Ecto neural progenitor cell (in vitro differentiated cells): ENCODE measurements around the gene VGLL1.

ENCODE experiments used
- DNase-seq: peaks from one replicate; pipeline ENCODE4 v3.0.0-alpha.2; 2018; ENCODE audit warnings: low spot score

VGLL1 gene

GRCh38 chrX:136531951-136532350 lies at the start of gene VGLL1:
Gene VGLL1 (plus strand): TSS chrX:136532215. CDS start chrX:136536021, 3,806 bp downstream.
- DNase-seq = no peak

GRCh38 chrX:136487647-136488046 lies 44.4 kb upstream of the VGLL1 start, which contains the start of gene BRS3:
Gene BRS3 (plus strand): TSS chrX:136487947. CDS start chrX:136488115, 168 bp downstream.
- no peak for DNase-seq

GRCh38 chrX:136488706-136489105 lies 43.3 kb upstream of the VGLL1 start:
- no peak for DNase-seq

GRCh38 chrX:136491832-136492231 lies 40.2 kb upstream of the VGLL1 start:
- DNase-seq = no peak

GRCh38 chrX:136493011-136493410 lies 39.0 kb upstream of the VGLL1 start:
- no peak for DNase-seq

GRCh38 chrX:136495043-136495442 lies 37.0 kb upstream of the VGLL1 start:
- DNase-seq = no peak

GRCh38 chrX:136496186-136496763 lies 35.7 kb upstream of the VGLL1 start:
- DNase-seq = no peak

GRCh38 chrX:136496764-136497555 lies 35.1 kb upstream of the VGLL1 start:
- peak; percentile 86 for DNase-seq

GRCh38 chrX:136497556-136498052 lies 34.4 kb upstream of the VGLL1 start, which contains the start of gene HTATSF1:
Gene HTATSF1 (plus strand): TSS chrX:136497592. CDS start chrX:136497685, 93 bp downstream.
- DNase-seq = no peak

GRCh38 chrX:136519069-136519468 lies 12.9 kb upstream of the VGLL1 start:
- no peak for DNase-seq

GRCh38 chrX:136523770-136524169 lies 8.2 kb upstream of the VGLL1 start:
- DNase-seq = no peak

- no peak for DNase-seq
Measured at GRCh38 chrX:136525738-136526606, 6.0 kb upstream of the VGLL1 start.

- no peak for DNase-seq
Measured at GRCh38 chrX:136528645-136529315, 3.2 kb upstream of the VGLL1 start.

- no peak for DNase-seq
Measured at GRCh38 chrX:136529795-136530194, 2.2 kb upstream of the VGLL1 start.

GRCh38 chrX:136534131-136534530 lies 2.1 kb downstream of the VGLL1 start:
- DNase-seq = no peak

GRCh38 chrX:136538811-136539210 lies 6.8 kb downstream of the VGLL1 start:
- DNase-seq = no peak

GRCh38 chrX:136540226-136540625 lies 8.2 kb downstream of the VGLL1 start:
- DNase-seq = no peak

- DNase-seq = no peak
Measured at GRCh38 chrX:136541294-136541693, 9.3 kb downstream of the VGLL1 start.

GRCh38 chrX:136542281-136542680 lies 10.3 kb downstream of the VGLL1 start:
- DNase-seq = no peak

GRCh38 chrX:136546371-136546781 lies 14.4 kb downstream of the VGLL1 start:
- no peak for DNase-seq

- no peak for DNase-seq
Measured at GRCh38 chrX:136549226-136549625, 17.2 kb downstream of the VGLL1 start.

GRCh38 chrX:136551410-136551809 lies 19.4 kb downstream of the VGLL1 start:
- DNase-seq = no peak
